Left ventricle myocardium inferior (tissue), 1 donor: ENCODE measurements around the gene SHC4. TPM values are rescaled to one million over a fixed set of nuclear protein-coding genes. Genes with fewer than 3 reads are reported as not detected.

Experiments used
- DNase-seq: peaks from one replicate; pipeline ENCODE4 v3.0.0-alpha.2; 2020
- H3K27ac ChIP-seq: fragments of 200-600 bp; replicated peaks from 2 replicates; pipeline ENCODE4 v1.8.0; 2021
- H3K27me3 ChIP-seq: fragments of 200-600 bp; 2 replicates; pipeline ENCODE4 v1.8.0; 2021; ENCODE audit warnings: low read depth
- H3K36me3 ChIP-seq: fragments of 200-600 bp; 2 replicates; pipeline ENCODE4 v1.8.0; 2021
- H3K4me1 ChIP-seq: fragments of 200-600 bp; 2 replicates; pipeline ENCODE4 v1.8.0; 2021
- H3K4me3 ChIP-seq: fragments of 200-600 bp; 2 replicates; pipeline ENCODE4 v1.8.0; 2021; ENCODE audit warnings: mild to moderate bottlenecking, moderate library complexity
- H3K9me3 ChIP-seq: fragments of 200-600 bp; replicated peaks from 2 replicates; pipeline ENCODE4 v1.8.0; 2021
- intact Hi-C: fragments of 100-400 bp; cut with micrococcal nuclease; formaldehyde crosslinking; loops from one replicate; pipeline ENCODE4 v1.11.0; 2022
- total RNA-seq: library from RNA; stranded (reverse); fragmentation: NEBNext Ultra II Directional; extraction: Animal tissue kit (Norgen Biotek cat#: 25700); gene quantifications from one replicate; pipeline ENCODE4 v1.2.1, GENCODE V29; 2021
- TF ChIP-seq, protein P1 (sequence below): fragments of 200-600 bp; IDR thresholded peaks from 2 replicates; pipeline ENCODE4 v1.8.0; 2021; ENCODE audit warnings: antibody characterized with exemption, mild to moderate bottlenecking, borderline replicate concordance
- donor health status: DM: no; HTN: yes; CAD: no; lungs with severe emphysema.

The SHC4 gene
- total RNA-seq, 1 donor from 2014 or later: 3.3 TPM

DNA sequence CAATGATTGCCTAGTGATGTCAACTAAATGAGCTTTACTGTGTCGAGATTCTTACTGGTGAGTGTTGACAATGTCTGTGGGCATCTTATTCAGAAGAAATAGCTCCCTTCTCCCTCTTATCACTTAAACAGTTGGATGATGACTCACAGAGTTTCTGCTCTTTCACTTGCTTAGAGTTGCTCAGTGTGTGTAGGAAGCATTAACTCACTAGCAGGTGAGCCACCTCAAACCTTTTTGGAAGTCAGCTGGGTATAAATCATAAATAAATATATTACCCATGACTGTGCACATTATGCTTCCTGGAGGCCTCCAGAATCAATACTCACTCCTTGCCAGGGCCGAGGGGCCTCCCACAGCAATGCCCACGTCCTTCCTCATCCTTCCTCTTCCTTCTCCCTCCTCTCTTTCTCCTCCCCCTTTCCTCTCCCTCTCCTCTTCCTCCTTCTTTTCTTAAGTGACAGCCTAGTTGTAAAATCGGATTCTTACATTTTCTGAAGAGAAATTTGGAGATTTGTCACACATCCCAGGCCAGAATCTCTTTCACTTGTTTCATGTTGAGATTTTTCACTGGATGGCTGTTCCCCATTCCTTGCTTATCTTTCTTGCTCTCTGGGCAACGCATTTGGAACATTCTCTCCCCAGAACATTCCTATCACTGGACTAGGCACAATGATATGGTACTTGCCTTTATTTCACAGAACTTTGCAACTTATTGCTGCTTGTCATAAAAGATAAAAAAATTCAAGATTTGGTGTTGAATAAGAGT, 17.5 kb downstream of the SHC4 start:
- TF ChIP-seq, protein P1, sequence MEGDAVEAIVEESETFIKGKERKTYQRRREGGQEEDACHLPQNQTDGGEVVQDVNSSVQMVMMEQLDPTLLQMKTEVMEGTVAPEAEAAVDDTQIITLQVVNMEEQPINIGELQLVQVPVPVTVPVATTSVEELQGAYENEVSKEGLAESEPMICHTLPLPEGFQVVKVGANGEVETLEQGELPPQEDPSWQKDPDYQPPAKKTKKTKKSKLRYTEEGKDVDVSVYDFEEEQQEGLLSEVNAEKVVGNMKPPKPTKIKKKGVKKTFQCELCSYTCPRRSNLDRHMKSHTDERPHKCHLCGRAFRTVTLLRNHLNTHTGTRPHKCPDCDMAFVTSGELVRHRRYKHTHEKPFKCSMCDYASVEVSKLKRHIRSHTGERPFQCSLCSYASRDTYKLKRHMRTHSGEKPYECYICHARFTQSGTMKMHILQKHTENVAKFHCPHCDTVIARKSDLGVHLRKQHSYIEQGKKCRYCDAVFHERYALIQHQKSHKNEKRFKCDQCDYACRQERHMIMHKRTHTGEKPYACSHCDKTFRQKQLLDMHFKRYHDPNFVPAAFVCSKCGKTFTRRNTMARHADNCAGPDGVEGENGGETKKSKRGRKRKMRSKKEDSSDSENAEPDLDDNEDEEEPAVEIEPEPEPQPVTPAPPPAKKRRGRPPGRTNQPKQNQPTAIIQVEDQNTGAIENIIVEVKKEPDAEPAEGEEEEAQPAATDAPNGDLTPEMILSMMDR: no peak
- Histone ChIP-seq H3K36me3 (no peaks in the 10 kb centered on the region), H3K27ac (peak overlapping the region; percentile 65), H3K9me3 (no peaks in the 10 kb centered on the region), H3K27me3 (no peaks in the 10 kb centered on the region), H3K4me3 (peak overlapping the region; percentile 36), H3K4me1 (peaks cover 32% of the 10 kb centered on the region)
- no peak for DNase-seq
- intact Hi-C loops: no loop called here

DNA sequence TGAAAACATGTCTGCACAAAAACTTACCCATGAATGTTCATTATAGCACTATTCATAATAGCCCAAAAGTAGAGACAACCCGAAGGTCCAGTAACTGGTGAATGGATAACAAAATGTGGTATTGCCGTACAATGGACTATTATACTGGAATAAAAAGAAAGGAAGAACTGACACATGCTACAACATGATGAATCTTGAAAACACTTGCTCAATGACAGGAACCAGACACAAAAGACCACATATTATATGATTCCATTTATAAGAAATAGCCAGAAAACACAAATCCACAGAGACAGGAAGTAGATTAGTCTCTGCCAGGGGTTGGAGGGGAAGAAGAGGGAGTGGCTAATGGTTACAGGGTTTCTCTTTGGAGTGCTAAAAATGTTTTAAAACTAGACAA, 18.3 kb downstream of the SHC4 start:
- no peak for DNase-seq
- H3K27me3 ChIP-seq: no peaks in the 10 kb centered on the region
- no peaks in the 10 kb centered on the region for H3K9me3 ChIP-seq
- no peaks in the 10 kb centered on the region for H3K36me3 ChIP-seq
- intact Hi-C loops: no loop called here
- peak overlapping the region; percentile 65 for H3K27ac ChIP-seq
- TF ChIP-seq, protein P1: no peak
- no peak overlapping the region for H3K4me3 ChIP-seq
- H3K4me1 ChIP-seq: peaks cover 32% of the 10 kb centered on the region

DNA sequence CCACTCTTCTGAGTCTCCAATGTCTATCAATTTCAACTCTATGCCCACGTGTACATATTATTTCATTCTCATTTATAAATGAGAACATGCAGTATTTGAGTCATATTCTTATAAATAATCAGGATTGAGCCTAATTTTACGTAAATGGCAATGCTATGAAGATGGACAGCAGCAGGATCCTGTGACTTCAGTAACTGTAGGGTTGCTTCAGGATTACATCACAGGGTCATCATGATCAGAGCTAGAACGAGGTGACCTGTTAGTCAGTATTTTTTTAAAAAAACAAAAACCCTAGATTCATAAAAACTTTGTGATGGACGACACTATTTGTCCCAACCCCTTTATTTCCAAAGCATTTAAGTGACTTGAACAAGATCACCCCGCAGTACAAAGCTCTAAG, 21.8 kb downstream of the SHC4 start:
- TF ChIP-seq, protein P1: no peak
- intact Hi-C loops: no loop called here

DNA sequence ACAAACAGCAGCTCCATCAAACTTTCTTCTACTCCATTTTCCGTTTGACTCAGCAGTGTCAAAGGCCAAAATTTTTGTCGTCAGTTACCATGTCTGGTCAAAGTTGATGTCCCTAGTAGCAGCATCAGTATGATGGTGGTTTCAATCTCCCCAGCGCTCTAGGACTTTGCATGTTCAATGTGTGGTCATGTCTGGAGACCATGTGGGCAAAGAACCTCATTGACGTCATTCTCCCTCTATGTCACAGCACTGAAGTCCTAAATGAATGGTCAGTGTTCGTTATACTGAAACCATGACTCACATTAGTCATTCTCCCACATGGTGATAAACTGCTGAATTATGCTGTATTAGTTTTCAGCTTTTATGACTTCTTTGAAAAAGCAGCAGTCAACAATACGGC, 23.2 kb downstream of the SHC4 start:
- H3K27ac ChIP-seq: no peak overlapping the region
- no peak overlapping the region for H3K4me3 ChIP-seq
- peaks cover 7% of the 10 kb centered on the region for H3K4me1 ChIP-seq
- DNase-seq: no peak
- H3K27me3 ChIP-seq: no peaks in the 10 kb centered on the region
- intact Hi-C loops: no loop called here
- TF ChIP-seq, protein P1: no peak
- H3K36me3 ChIP-seq: no peaks in the 10 kb centered on the region
- no peaks in the 10 kb centered on the region for H3K9me3 ChIP-seq

More for the DNA sequence above, 21.8 kb downstream of the SHC4 start:
- no peaks in the 10 kb centered on the region for H3K36me3 ChIP-seq
- no peak for DNase-seq
- no peaks in the 10 kb centered on the region for H3K27me3 ChIP-seq
- no peaks in the 10 kb centered on the region for H3K9me3 ChIP-seq
- no peak overlapping the region for H3K27ac ChIP-seq
- no peak overlapping the region for H3K4me3 ChIP-seq
- peaks cover 20% of the 10 kb centered on the region for H3K4me1 ChIP-seq

DNA sequence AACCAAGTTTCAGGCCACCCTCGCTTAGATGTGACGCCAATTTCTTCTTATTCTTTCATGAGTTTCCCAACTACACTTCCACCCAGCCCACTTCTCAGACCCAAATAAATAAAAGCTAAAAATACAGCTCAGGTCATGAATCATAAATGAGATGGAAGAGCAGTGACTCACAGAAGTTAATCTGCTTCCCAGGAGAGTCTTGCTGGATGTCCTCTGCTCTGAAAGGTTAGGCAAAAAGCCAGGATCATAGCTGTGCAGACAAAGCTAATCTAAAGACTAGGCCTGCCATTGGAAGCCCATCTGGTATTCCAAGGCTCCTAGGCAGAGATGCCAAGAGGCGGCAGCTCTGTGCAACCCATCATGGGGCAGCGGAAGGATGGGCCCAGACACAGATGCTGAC, 24.1 kb downstream of the SHC4 start:
- Histone ChIP-seq H3K4me1 (no peaks in the 10 kb centered on the region), H3K27ac (no peak overlapping the region), H3K36me3 (no peaks in the 10 kb centered on the region), H3K9me3 (no peaks in the 10 kb centered on the region), H3K4me3 (no peak overlapping the region), H3K27me3 (no peaks in the 10 kb centered on the region)
- intact Hi-C loops: no loop called here
- DNase-seq: no peak
- TF ChIP-seq, protein P1: no peak
